Stomach (tissue), 19 donors: Measurements from ENCODE around the gene CD200. TPM values are rescaled to one million over a fixed set of nuclear protein-coding genes. Genes with fewer than 3 reads are reported as not detected.

Experiments
- DNase-seq, 2 donors: peaks; one replicate each; pipeline versions ENCODE4 v3.0.0 to v3.0.0-alpha.2; 2013 to 2019
- H3K27ac ChIP-seq, 5 donors: fragments of 200-600 bp in 4 of 5; sonication (generic) in 4 of 5; one replicate each; pipeline ENCODE4 v1.5.1; 2013 to 2019; ENCODE audit warnings: mild to moderate bottlenecking in 1 of 5, moderate library complexity in 1 of 5
- H3K27me3 ChIP-seq, 3 donors: fragments of 200-600 bp; sonication (generic); one replicate each; pipeline ENCODE4 v1.5.1; 2017 to 2019; ENCODE audit warnings: mixed run types in 1 of 3
- H3K36me3 ChIP-seq, 4 donors: fragments of 200-600 bp; sonication (generic); 1 replicate in 3 of 4; 2 replicates in 1 of 4; pipeline ENCODE4 v1.5.1; 2016 to 2019
- H3K4me1 ChIP-seq, 4 donors: fragments of 200-600 bp; sonication (generic); one replicate each; pipeline ENCODE4 v1.5.1; 2016 to 2019
- H3K4me3 ChIP-seq, 4 donors: fragments of 200-600 bp; sonication (generic) in 3 of 4; one replicate each; pipeline ENCODE4 v1.5.1; 2016 to 2019; ENCODE audit warnings: mild to moderate bottlenecking in 1 of 4
- H3K9me3 ChIP-seq, 4 donors: fragments of 200-600 bp; sonication (generic); one replicate each; pipeline ENCODE4 v1.5.1; 2016 to 2019
- CTCF ChIP-seq, 7 experiments: fragments of 450-650 bp in 4 of 7; fragments of 200-600 bp in 3 of 7; sonication (generic) in 3 of 7; IDR thresholded peaks; one replicate each; pipeline ENCODE4 v1.5.1; 2016 to 2019; ENCODE audit warnings: antibody characterized with exemption in 7 of 7, control low read depth in 2 of 7, mild to moderate bottlenecking in 1 of 7
- EP300 ChIP-seq: sonication (generic); formaldehyde crosslinking; IDR thresholded peaks from one replicate; pipeline ENCODE4 v1.6.1; 2017; ENCODE audit warnings: antibody characterized with exemption
- POLR2A ChIP-seq, 4 donors: fragments of 450-650 bp; IDR thresholded peaks; one replicate each; pipeline ENCODE4 v1.6.1; 2016; ENCODE audit warnings: antibody characterized with exemption in 4 of 4, control low read depth in 2 of 4, mild to moderate bottlenecking in 1 of 4, moderate library complexity in 1 of 4
- POLR2AphosphoS5 ChIP-seq, 3 donors: sonication (generic); formaldehyde crosslinking; IDR thresholded peaks; one replicate each; pipeline ENCODE4 v1.6.1; 2016; ENCODE audit warnings: antibody characterized with exemption in 3 of 3
- whole genome bisulfite sequencing, 5 donors: extraction: QIAGEN DNeasy Blood & Tissue Kit in 3 of 5; methylation state at CpG; one replicate each; pipeline versions ENCODE4 v1.1.5 to v1.1.7; 2013 to 2018; 5-methylcytosine and 5-hydroxymethylcytosine counted together
- intact Hi-C: fragments of 100-400 bp; cut with DNase I; formaldehyde crosslinking; loops from one replicate; pipeline ENCODE4 v1.15.1; 2023; ENCODE audit warnings: low total_unique reads
- long read RNA-seq, 10 donors: transcript quantifications; one replicate each; lab custom pipeline, GENCODE V29; 2026
- polyA plus RNA-seq, 3 donors: library from polyadenylated mRNA; stranded (reverse); fragments of 200-250 nt; gene quantifications; one replicate each; pipeline ENCODE4 v1.2.3, GENCODE V29; 2013
- total RNA-seq, 5 donors: library from RNA; depleted of rRNA; stranded (reverse); fragments of >200 nt; gene quantifications; one replicate each; pipeline versions ENCODE4 v1.1.0 to v1.2.3, GENCODE V29; 2014 to 2016
- donor health status: healthy with polysubstance abuse.
- donor health status: Bipolar disorder and iron deficiency.
- donor health status: healthy.

CD200 gene
- total RNA-seq (10 to 100 TPM in 2 of 5 donors, 1 to 10 TPM in 3; 3.2 to 50.0 (median 9.0) TPM), polyA plus RNA-seq (1 to 10 TPM; 2.2 to 4.2 (median 2.7) TPM)
- long read RNA-seq, donor 1 = 0 reads
- long read RNA-seq, donor 2, partial matches to known transcripts = 6 of 10 reads
- long read RNA-seq, donor 2, other reads (novel, unspliced or antisense) = 0 of 10 reads
- long read RNA-seq, donor 3, partial matches to known transcripts = 0 of 4 reads
- long read RNA-seq, donor 3, other reads (novel, unspliced or antisense) = 0 of 4 reads
- long read RNA-seq, donor 4, partial matches to known transcripts = 0 of 1 reads
- long read RNA-seq, donor 4, other reads (novel, unspliced or antisense) = 0 of 1 reads
- long read RNA-seq, donor 5, partial matches to known transcripts = 5 of 10 reads
- long read RNA-seq, donor 5, other reads (novel, unspliced or antisense) = 0 of 10 reads
- long read RNA-seq, donor 6 = 0 reads
- long read RNA-seq, donor 7, partial matches to known transcripts = 0 of 3 reads
- long read RNA-seq, donor 7, other reads (novel, unspliced or antisense) = 0 of 3 reads
- long read RNA-seq, donor 8, partial matches to known transcripts = 0 of 5 reads
- long read RNA-seq, donor 8, other reads (novel, unspliced or antisense) = 0 of 5 reads
- long read RNA-seq, donor 9, partial matches to known transcripts = 0 of 4 reads
- long read RNA-seq, donor 9, other reads (novel, unspliced or antisense) = 0 of 4 reads
- long read RNA-seq, donor 10, partial matches to known transcripts = 0 of 2 reads
- long read RNA-seq, donor 10, other reads (novel, unspliced or antisense) = 0 of 2 reads

- TF ChIP-seq POLR2AphosphoS5 (IDR thresholded peaks at IDR 0.05) (peak in 2 of 3 donors; percentile 27 to 41), EP300 (no peak), CTCF (IDR thresholded peaks at IDR 0.05) (no peak), POLR2A (IDR thresholded peaks at IDR 0.05) (no peak)
- DNase-seq = peak; percentile 45 to 87
- H3K36me3 ChIP-seq = no peaks in the 10 kb centered on the region
- H3K27ac ChIP-seq = peak within 1 kb of the TSS; percentile 72 to 84 (median 83)
- H3K4me1 ChIP-seq = peaks cover 0 to 31% (median 14%) of the 10 kb centered on the region in 4 donors
- intact Hi-C loops = no loop called here
- no peaks in the 10 kb centered on the region for H3K9me3 ChIP-seq
- H3K27me3 ChIP-seq = peaks cover 0 to 19% (median 9%) of the 10 kb centered on the region in 3 donors
- H3K4me3 ChIP-seq = peak within 1 kb of the TSS; percentile 47 to 62 (median 57)
- WGBS, 5 donors = 0 to 3% (median 2%) methylated on average over 17 to 28 of the region's 28 CpGs
These were observed at the start of gene CD200 for GRCh38 chr3:112333002-112333380. Gene CD200 (plus strand): TSS chr3:112333156. CDS start chr3:112333213, 57 bp downstream.

- no peaks in the 10 kb centered on the region for H3K27me3 ChIP-seq
- H3K27ac ChIP-seq = no peak overlapping the region
- intact Hi-C loops = no loop called here
- H3K4me1 ChIP-seq = peaks cover 0 to 5% (median 4%) of the 10 kb centered on the region in 4 donors
- H3K36me3 ChIP-seq = no peaks in the 10 kb centered on the region
- TF ChIP-seq EP300 (no peak), POLR2AphosphoS5 (IDR thresholded peaks at IDR 0.05) (no peak), CTCF (IDR thresholded peaks at IDR 0.05) (no peak), POLR2A (IDR thresholded peaks at IDR 0.05) (no peak)
- DNase-seq = no peak
- WGBS, 5 donors = 82 to 96% (median 90%) methylated on average over 4 of the region's 4 CpGs
- no peaks in the 10 kb centered on the region for H3K9me3 ChIP-seq
- H3K4me3 ChIP-seq = no peak overlapping the region
These were observed 43.9 kb upstream of the CD200 start for GRCh38 chr3:112289011-112289410.

GRCh38 chr3:112293368-112294321 is 39.3 kb upstream of the CD200 start, which contains the start of gene SLC9C1:
Gene SLC9C1 (minus strand): TSS chr3:112294216. CDS start chr3:112286791, 7,425 bp downstream.
- WGBS, 5 donors = 12 to 23% (median 18%) methylated on average over 15 of the region's 15 CpGs

More at GRCh38 chr3:112293368-112294321, 39.3 kb upstream of the CD200 start, which contains the start of gene SLC9C1:
- intact Hi-C loops = no loop called here
- TF ChIP-seq EP300 (no peak), POLR2AphosphoS5 (IDR thresholded peaks at IDR 0.05) (peak in 1 of 3 donors; percentile 38), CTCF (IDR thresholded peaks at IDR 0.05) (peak in 5 of 7 experiments; percentile 35 to 69 (median 45))
- peak within 1 kb of the TSS; percentile 21 to 85 (median 73) for H3K27ac ChIP-seq
- no peaks in the 10 kb centered on the region for H3K9me3 ChIP-seq
- peak in 1 of 2 donors; percentile 93 for DNase-seq
- peaks cover 0 to 16% (median 9%) of the 10 kb centered on the region in 4 donors for H3K4me1 ChIP-seq
- peak within 1 kb of the TSS; percentile 40 to 47 (median 42) for H3K4me3 ChIP-seq
- H3K36me3 ChIP-seq = no peaks in the 10 kb centered on the region
- no peaks in the 10 kb centered on the region for H3K27me3 ChIP-seq
